Smooth muscle cell (in vitro differentiated cells): ENCODE results near the gene SIK2. TPM values are rescaled to one million over a fixed set of nuclear protein-coding genes. Genes with fewer than 3 reads are reported as not detected.

Experiments used
- DNase-seq: peaks from one replicate; lab custom pipeline; 2025; ENCODE audit not compliant: unreplicated experiment; lab: John Stamatoyannopoulos, UW
- H2AFZ ChIP-seq: fragments of 200-600 bp; sonication (generic); 2 replicates; pipeline ENCODE4 v1.6.0; 2016; ENCODE audit warnings: antibody characterized with exemption, low read depth, mild to moderate bottlenecking
- H3F3A ChIP-seq: fragments of 200-600 bp; sonication (generic); 2 replicates; pipeline ENCODE4 v1.6.0; 2017; ENCODE audit warnings: antibody characterized with exemption, low read depth
- H3K27ac ChIP-seq: fragments of 200-600 bp; sonication (generic); 2 replicates; pipeline ENCODE4 v1.5.1; 2016; ENCODE audit warnings: low read depth, mild to moderate bottlenecking
- H3K27me3 ChIP-seq: fragments of 200-600 bp; sonication (generic); 2 replicates; pipeline ENCODE4 v1.6.1; 2016; ENCODE audit warnings: low read depth, mild to moderate bottlenecking
- H3K36me3 ChIP-seq: fragments of 200-600 bp; sonication (generic); 2 replicates; pipeline ENCODE4 v1.5.1; 2016; ENCODE audit warnings: low read depth
- H3K4me1 ChIP-seq: fragments of 200-600 bp; sonication (generic); 2 replicates; pipeline ENCODE4 v1.5.1; 2016; ENCODE audit warnings: low read depth
- H3K4me2 ChIP-seq: fragments of 200-600 bp; sonication (generic); 2 replicates; pipeline ENCODE4 v1.6.0; 2016; ENCODE audit warnings: mild to moderate bottlenecking
- H3K4me3 ChIP-seq: fragments of 200-600 bp; sonication (generic); 2 replicates; pipeline ENCODE4 v1.5.1; 2016; ENCODE audit warnings: mild to moderate bottlenecking
- H3K79me2 ChIP-seq: fragments of 200-600 bp; sonication (generic); 2 replicates; pipeline ENCODE4 v1.6.0; 2016; ENCODE audit warnings: low read depth, mild to moderate bottlenecking
- H3K9ac ChIP-seq: fragments of 200-600 bp; sonication (generic); 2 replicates; pipeline ENCODE4 v1.6.0; 2016; ENCODE audit warnings: low read depth
- H3K9me3 ChIP-seq: fragments of 200-600 bp; sonication (generic); replicated peaks from 2 replicates; pipeline ENCODE4 v1.5.1; 2016; ENCODE audit warnings: low read depth
- H4K20me1 ChIP-seq: fragments of 200-600 bp; sonication (generic); 2 replicates; pipeline ENCODE4 v1.6.0; 2016; ENCODE audit warnings: low read depth
- CTCF ChIP-seq: fragments of 200-600 bp; sonication (generic); IDR thresholded peaks from 2 replicates; pipeline ENCODE4 v1.5.1; 2017; ENCODE audit warnings: borderline replicate concordance, mild to moderate bottlenecking, antibody characterized with exemption; ENCODE audit not compliant: insufficient read depth, poor library complexity, severe bottlenecking
- WGBS: methylation state at CpG from one replicate; pipeline ENCODE4 v1.1.7; 2016; ENCODE audit warnings: low lambda C conversion rate; 5-methylcytosine and 5-hydroxymethylcytosine counted together
- polyA plus RNA-seq: library from polyadenylated mRNA; unstranded; fragments of >200 nt; fragmentation: Nextera tagmentation; extraction: Ambion mirVana; gene quantifications from 2 replicates; pipeline ENCODE4 v1.2.1, GENCODE V29; 2016
- total RNA-seq: library from RNA; depleted of rRNA; stranded (reverse); fragments of >200 nt; gene quantifications from 2 replicates; pipeline ENCODE4 v1.2.3, GENCODE V29; 2014

SIK2 gene
- total and polyA plus RNA-seq, 2 experiments from 2014 or later: 1.9 to 14.1 TPM

GRCh38 chr11:111702623-111703022 is 100.4 kb downstream of the SIK2 start:
- Histone ChIP-seq H3F3A (no peaks in the 10 kb centered on the region), H3K79me2 (peaks cover 11% of the 10 kb centered on the region), H3K27me3 (no peaks in the 10 kb centered on the region), H2AFZ (no peak overlapping the region), H3K36me3 (no peaks in the 10 kb centered on the region), H3K4me1 (no peaks in the 10 kb centered on the region), H3K9ac (no peak overlapping the region), H3K4me2 (no peak overlapping the region), H4K20me1 (peaks cover 38% of the 10 kb centered on the region), H3K9me3 (no peaks in the 10 kb centered on the region), H3K27ac (no peak overlapping the region), H3K4me3 (no peak overlapping the region)
- 98% methylated on average over 5 of the region's 5 CpGs for WGBS
- no peak for TF ChIP-seq CTCF
- no peak for DNase-seq

GRCh38 chr11:111703576-111703975 is 101.3 kb downstream of the SIK2 start:
- Histone ChIP-seq H3K4me3 (no peak overlapping the region), H3F3A (no peaks in the 10 kb centered on the region), H3K4me1 (no peaks in the 10 kb centered on the region), H3K9me3 (no peaks in the 10 kb centered on the region), H3K27me3 (no peaks in the 10 kb centered on the region), H3K36me3 (no peaks in the 10 kb centered on the region), H3K4me2 (no peak overlapping the region), H3K27ac (no peak overlapping the region), H2AFZ (no peak overlapping the region), H3K79me2 (peaks cover 11% of the 10 kb centered on the region), H3K9ac (no peak overlapping the region), H4K20me1 (peaks cover 33% of the 10 kb centered on the region)
- WGBS: 100% methylated on average over 1 of the region's 1 CpG
- no peak for DNase-seq
- TF ChIP-seq CTCF: no peak

GRCh38 chr11:111707039-111707690 is 104.9 kb downstream of the SIK2 start:
- Histone ChIP-seq H3K36me3 (no peaks in the 10 kb centered on the region), H3K9me3 (no peaks in the 10 kb centered on the region), H3K79me2 (no peaks in the 10 kb centered on the region), H4K20me1 (peaks cover under 1% of the 10 kb centered on the region), H3K27me3 (no peaks in the 10 kb centered on the region), H3K27ac (no peak overlapping the region), H3K4me2 (no peak overlapping the region), H3F3A (no peaks in the 10 kb centered on the region), H3K4me1 (no peaks in the 10 kb centered on the region), H3K4me3 (no peak overlapping the region), H2AFZ (no peak overlapping the region), H3K9ac (no peak overlapping the region)
- 91% methylated on average over 9 of the region's 9 CpGs for WGBS
- DNase-seq: no peak
- TF ChIP-seq CTCF: no peak

GRCh38 chr11:111707691-111708067 is 105.4 kb downstream of the SIK2 start:
- Histone ChIP-seq H3K4me2 (no peak overlapping the region), H3K27ac (no peak overlapping the region), H3K27me3 (no peaks in the 10 kb centered on the region), H3K79me2 (no peaks in the 10 kb centered on the region), H3K9ac (no peak overlapping the region), H2AFZ (no peak overlapping the region), H3K9me3 (no peaks in the 10 kb centered on the region), H3F3A (no peaks in the 10 kb centered on the region), H3K4me3 (no peak overlapping the region), H3K4me1 (no peaks in the 10 kb centered on the region), H4K20me1 (no peaks in the 10 kb centered on the region), H3K36me3 (peaks cover 3% of the 10 kb centered on the region)
- no peak for DNase-seq
- no peak for TF ChIP-seq CTCF
- 98% methylated on average over 5 of the region's 5 CpGs for WGBS
